ENCODE data around the gene BARHL1.
"Not testable (repeated sequence)": the region's sequence is repeated elsewhere in the genome, so short reads cannot be mapped to it uniquely, and the experiment has no call there.

BARHL1 gene

GRCh38 chr9:132557159-132557558 lies 25.2 kb upstream of the BARHL1 start:
- Mint-ChIP-seq H3K27me3 (ENCODE audit: low read depth, poor library complexity) (peaks cover 26% of the 10 kb centered on the region), H3K36me3 (ENCODE audit: low read depth) (peaks cover 11% of the 10 kb centered on the region), H3K9me3 (peaks cover 14% of the 10 kb centered on the region), H3K27ac (peak overlapping the region; percentile 21), H3K4me1 (peaks cover 71% of the 10 kb centered on the region), H3K4me3 (peak overlapping the region; percentile 39)
- DNase-seq: no peak
- TF ChIP-seq CTCF (IDR thresholded peaks at IDR 0.05): no peak

- DNase-seq: no peak
- H3K36me3 Mint-ChIP-seq (ENCODE audit: low read depth): peaks cover 11% of the 10 kb centered on the region
- H3K27ac Mint-ChIP-seq: no peak overlapping the region
- no peak overlapping the region for H3K4me3 Mint-ChIP-seq
- peaks cover 39% of the 10 kb centered on the region for H3K27me3 Mint-ChIP-seq (ENCODE audit: low read depth, poor library complexity)
- H3K4me1 Mint-ChIP-seq: peaks cover 75% of the 10 kb centered on the region
- peaks cover 14% of the 10 kb centered on the region for H3K9me3 Mint-ChIP-seq
- TF ChIP-seq CTCF (IDR thresholded peaks at IDR 0.05): no peak
Measured at GRCh38 chr9:132559711-132560110, 22.7 kb upstream of the BARHL1 start.

GRCh38 chr9:132560616-132561202 lies 21.7 kb upstream of the BARHL1 start:
- TF ChIP-seq CTCF (IDR thresholded peaks at IDR 0.05): no peak
- Mint-ChIP-seq H3K27ac (peak overlapping the region; percentile 60), H3K36me3 (ENCODE audit: low read depth) (peaks cover 11% of the 10 kb centered on the region), H3K4me1 (peaks cover 67% of the 10 kb centered on the region), H3K9me3 (peaks cover 14% of the 10 kb centered on the region), H3K27me3 (ENCODE audit: low read depth, poor library complexity) (peaks cover 41% of the 10 kb centered on the region), H3K4me3 (peak overlapping the region; percentile 24)
- peak; percentile 56 for DNase-seq

GRCh38 chr9:132562306-132562573 lies 20.2 kb upstream of the BARHL1 start:
- no peak for TF ChIP-seq CTCF (IDR thresholded peaks at IDR 0.05)

GRCh38 chr9:132564526-132564925 lies 17.9 kb upstream of the BARHL1 start:
- Mint-ChIP-seq H3K9me3 (peaks cover 2% of the 10 kb centered on the region), H3K36me3 (ENCODE audit: low read depth) (peaks cover 1% of the 10 kb centered on the region), H3K27ac (no peak overlapping the region), H3K27me3 (ENCODE audit: low read depth, poor library complexity) (peaks cover 46% of the 10 kb centered on the region), H3K4me1 (peaks cover 48% of the 10 kb centered on the region), H3K4me3 (no peak overlapping the region)
- TF ChIP-seq CTCF (IDR thresholded peaks at IDR 0.05): no peak
- no peak for DNase-seq

More at GRCh38 chr9:132562306-132562573, 20.2 kb upstream of the BARHL1 start:
- Mint-ChIP-seq H3K4me3 (peak overlapping the region; percentile 36), H3K9me3 (peaks cover 14% of the 10 kb centered on the region), H3K4me1 (peaks cover 62% of the 10 kb centered on the region), H3K27ac (no peak overlapping the region), H3K36me3 (ENCODE audit: low read depth) (peaks cover 11% of the 10 kb centered on the region), H3K27me3 (ENCODE audit: low read depth, poor library complexity) (peaks cover 44% of the 10 kb centered on the region)
- no peak for DNase-seq

GRCh38 chr9:132568787-132569186 lies 13.6 kb upstream of the BARHL1 start:
- not testable (repeated sequence) for H3K9me3 Mint-ChIP-seq; DNase-seq; H3K27ac Mint-ChIP-seq; H3K4me3 Mint-ChIP-seq; H3K36me3 Mint-ChIP-seq (ENCODE audit: low read depth)
- H3K4me1 Mint-ChIP-seq: peaks cover 52% of the 10 kb centered on the region
- peaks cover 58% of the 10 kb centered on the region for H3K27me3 Mint-ChIP-seq (ENCODE audit: low read depth, poor library complexity)

Measured in nephron progenitor cell (in vitro differentiated cells).